ENCODE measurements around the gene TMEM119.
"Not testable (repeated sequence)": the region's sequence is repeated elsewhere in the genome, so short reads cannot be mapped to it uniquely, and the experiment has no call there.

Gene TMEM119

DNA sequence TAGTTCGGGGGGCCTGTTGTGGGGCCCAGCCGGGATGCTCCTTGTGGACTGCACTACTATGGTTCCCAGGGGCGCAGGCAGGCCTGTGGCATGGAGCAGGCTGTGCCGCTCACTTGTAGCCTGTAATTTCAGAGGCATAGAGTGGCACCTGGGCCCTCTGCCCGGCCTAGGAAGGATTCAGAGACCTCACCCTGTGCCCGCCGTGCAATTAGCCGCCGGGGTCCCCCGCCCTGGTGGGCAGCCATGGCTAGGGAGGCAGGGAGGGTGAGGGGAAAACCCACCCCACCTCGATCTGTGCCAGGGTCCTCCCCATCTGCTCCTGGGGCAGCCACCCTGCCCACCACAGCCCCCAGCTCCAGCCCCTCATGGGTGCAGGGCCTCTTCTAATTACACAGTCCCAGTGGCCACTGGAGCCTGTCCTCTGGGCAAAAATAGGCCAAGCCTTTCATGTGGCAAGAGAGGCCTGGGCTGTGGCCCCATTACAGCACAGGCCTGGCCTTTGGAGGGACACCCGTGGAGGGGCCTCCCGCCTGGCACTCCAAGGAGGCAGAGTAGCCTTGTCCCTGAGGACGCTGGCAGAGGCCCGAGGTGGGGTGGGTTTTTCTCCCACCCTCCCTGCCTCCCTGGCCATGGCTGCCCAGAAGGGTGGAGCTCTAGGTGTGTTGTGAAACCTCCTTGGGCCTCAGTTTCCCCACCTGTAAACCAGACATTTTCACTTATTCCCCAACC is 5.3 kb upstream of the TMEM119 start:
- in situ Hi-C loops (cut with HindIII; ENCODE audit: low sequenced_read_pairs): no loop called here

DNA sequence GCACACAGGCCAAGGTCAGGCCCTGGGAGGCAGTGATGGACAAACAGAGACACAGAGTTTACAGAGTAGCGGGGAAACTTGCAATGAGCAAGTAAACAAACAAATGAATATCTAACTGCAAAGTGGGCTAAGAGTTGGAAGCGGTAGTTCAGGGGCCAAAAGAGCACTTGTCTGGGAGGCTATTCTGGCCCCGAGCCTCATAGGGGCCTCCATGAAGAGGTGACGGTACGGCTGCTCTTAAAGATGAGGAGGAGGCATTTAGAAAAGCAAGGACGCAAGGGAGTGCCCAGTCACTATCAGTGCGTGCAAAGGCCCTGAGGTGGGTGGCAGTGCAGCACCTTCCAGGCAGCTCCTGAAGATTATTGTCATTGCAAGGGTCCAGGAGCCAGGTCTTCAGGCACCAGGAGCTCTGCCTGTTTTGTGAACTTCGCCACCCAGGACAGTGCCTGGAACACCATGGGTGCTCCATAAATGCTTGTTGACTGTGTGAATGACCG is 4.4 kb upstream of the TMEM119 start:
- in situ Hi-C loops (cut with HindIII; ENCODE audit: low sequenced_read_pairs): no loop called here

DNA sequence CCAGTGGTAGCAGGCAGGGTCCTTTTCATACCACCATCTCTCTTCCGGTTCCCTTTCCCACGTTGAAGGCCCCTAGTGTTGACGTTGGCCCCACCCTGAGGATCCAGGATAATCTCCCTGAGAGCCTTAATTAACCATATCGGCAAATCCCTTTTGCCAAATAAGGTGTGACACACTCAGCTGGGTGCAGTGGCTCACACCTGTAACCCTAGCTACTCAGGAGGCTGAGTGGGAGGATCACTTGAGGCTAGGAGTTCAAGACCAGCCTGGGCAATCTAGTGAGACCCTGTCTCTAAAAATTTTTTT is 2.8 kb upstream of the TMEM119 start:
- in situ Hi-C loops (cut with HindIII; ENCODE audit: low sequenced_read_pairs): no loop called here

DNA sequence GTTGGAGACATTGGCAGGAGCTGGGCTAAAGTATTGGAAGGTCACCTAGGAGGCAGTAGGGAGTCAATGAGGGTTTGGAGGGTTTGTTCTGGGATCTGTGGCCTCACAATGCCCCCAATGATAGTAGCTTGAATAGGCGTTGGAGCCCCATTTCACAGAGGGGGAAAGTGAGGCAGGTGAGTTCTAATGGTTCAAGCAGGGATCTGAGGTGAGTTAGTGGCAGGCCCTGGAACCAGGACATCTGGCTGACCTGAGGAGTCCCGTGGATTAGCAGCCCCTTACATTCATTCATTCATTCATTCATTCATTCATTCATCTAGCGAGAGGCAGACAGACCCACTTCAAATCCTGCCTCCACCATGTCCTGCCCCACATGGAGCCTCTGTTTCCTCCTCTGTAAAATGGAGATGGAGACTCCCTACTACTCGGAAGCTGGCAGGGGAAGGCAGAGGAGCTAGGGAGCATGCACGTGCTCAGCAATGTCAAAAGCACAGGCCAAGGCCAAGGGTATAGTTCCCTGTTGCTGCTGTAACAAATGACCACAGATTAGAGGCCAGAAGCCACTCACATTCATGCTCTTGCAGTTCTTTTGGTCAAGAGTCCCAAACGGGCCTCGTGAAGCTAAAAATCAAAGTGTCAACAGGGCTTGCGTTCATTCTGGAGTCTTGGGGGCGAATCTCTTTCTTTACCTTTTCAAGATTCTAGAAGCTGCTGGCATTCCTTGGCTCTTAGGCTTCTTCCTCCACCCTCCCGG is 2.2 kb upstream of the TMEM119 start:
- in situ Hi-C loops (cut with HindIII; ENCODE audit: low sequenced_read_pairs): no loop called here

DNA sequence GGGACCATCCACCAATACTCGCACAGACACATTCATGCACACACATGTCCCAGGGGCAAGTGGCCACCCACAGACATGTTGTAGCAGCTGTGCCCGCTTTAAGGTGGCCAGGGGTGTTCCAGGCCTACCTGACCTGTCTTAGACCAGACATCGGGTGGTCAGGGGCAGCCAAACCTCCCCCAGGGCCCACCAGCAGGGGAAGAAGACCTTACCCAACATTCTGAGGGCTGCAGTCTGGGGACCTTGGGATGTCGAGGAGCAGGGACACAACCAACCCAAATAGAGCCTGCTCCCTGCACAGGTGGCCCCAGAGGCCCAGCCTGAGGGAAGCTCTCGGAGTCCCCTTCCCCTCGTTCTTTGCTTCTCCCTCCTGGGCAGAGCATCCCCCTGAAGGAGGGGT is 1.7 kb upstream of the TMEM119 start:
- in situ Hi-C loops (cut with HindIII; ENCODE audit: low sequenced_read_pairs): no loop called here

DNA sequence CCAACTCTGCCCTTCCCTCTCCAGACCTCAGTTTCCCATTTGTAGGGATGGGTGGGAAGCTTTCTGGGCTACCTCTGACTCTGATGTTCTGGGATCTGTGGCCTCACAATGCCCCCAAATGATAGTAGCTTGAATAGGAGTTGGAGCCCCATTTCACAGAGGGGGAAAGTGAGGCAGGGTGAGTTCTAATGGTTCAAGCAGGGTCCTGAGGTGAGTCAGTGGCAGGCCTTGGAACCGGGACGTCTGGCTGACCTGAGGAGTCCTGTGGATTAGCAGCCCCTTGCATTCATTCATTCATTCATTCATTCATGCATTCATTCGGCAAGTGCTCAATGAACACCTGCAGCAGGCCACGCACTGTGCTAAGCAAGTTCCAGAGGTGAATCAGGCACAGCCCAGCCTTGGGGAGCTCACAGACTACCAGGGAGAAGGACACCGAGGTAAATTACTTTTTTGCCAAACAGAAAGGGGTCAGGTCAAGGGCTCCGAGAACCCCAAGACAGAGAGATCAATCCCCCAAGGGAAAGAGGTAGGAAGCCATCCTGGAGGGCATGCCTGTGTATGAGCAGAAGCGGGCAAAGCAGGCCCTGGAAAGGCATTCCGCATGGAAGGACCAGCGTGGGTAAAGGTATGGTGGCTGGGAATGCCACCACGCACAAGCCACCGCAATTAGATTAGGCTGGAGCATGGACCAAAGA is 818 bp upstream of the TMEM119 start:
- in situ Hi-C loops (cut with HindIII; ENCODE audit: low sequenced_read_pairs): no loop called here

DNA sequence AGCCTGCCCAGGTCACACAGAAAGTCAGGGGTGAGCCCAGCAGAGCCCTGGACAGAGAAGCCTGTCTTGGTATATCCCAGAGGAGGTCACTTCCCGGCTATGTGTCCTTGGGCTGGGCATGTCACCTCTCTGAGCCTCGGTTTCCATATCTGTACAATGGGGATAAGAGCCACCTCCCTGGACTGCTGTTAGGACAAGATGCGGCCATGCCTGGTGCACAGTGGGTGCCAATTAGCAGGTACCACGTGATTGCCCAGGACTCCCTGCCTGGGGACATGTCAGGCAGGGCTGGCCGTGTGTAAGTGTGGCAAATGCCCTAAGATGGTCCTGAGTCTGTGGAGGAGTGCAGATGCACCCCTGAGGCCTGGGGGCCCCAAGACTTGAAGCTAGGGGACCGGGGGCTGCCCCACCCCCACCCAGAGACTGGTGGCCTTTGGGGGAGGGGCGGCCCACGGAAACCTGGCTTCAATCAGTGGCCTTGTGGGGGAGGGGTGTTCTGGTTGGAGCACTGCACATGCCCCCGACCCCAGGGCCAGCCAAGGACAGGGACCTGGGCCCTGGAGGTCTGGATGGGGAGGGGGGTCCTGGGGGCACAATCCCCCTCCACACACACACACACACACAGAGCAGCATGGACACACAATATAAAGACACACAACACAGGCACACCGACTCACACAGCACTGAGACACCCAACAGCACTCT is 878 bp downstream of the TMEM119 start:
- in situ Hi-C loops (cut with HindIII; ENCODE audit: low sequenced_read_pairs): no loop called here

DNA sequence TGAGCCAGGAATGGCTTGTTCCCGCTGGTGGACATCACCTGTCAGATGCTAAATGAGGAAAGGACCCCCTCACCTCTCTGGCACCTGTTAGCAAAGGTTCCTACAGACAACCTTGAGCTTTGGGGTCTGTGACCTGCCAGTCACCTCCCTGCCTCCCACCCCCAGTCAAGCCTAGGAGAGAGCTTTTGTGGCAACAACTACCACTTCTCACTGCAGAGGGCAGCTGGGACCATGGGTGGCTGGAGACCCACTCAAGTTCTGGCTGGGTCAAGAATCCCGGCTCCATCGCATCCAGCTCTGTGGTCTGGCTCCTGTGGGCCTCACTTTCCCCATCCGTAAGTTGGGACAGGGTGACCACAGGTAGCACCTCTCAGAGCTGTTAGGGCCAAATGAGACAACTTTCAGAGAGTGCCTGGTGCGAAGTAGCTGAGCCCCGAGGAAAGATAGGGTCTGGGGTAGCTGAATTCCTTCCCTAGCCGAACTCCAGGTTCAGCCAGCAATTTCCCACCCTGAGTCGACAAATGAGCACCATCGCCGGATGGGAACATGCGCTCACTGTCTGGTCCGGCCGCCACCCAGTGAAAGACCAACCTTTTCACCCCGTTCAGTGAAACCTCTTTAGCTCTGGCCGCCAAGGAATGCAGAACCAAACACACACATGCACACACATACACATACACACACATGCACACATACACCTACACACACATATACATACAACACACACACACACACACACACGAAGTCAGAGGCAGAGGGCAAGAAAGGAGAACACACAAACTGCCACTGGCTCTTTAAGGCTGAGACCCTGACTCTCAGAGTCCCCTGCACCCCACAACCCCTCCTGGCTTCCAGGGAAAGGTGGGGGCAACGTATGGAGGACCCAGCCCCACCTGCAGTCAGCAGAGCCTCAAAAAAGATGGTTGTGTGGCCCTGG is 1.9 kb downstream of the TMEM119 start:
- in situ Hi-C loops (cut with HindIII; ENCODE audit: low sequenced_read_pairs): no loop called here

DNA sequence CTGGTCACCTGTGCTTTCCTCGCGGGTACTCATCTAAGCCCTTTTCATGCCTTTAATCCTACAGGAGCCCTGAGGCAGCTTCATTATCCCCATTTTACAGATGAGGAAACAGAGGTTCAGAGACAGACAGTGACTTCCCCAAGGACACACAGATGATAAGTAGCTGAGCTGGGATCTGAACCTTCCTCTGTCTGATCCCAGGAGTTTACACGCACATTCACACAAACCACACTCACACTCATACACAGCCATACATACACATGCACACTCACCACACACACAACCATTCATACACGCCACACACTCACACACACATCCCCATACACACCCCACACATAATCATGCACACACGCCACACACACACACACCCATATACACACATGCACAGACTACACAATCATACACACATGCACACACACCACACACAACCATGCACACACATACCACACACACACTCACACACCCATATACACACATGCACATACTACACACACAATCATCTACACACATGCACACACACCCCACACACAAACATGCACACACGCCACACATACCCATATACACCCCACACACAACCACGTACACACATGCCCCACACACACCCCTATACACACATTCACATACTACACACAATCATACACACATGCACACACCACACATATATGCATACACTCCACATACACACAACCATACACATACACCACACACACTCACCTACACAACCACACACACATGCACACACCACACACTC is 2.7 kb downstream of the TMEM119 start:
- in situ Hi-C loops (cut with HindIII; ENCODE audit: low sequenced_read_pairs): no loop called here

DNA sequence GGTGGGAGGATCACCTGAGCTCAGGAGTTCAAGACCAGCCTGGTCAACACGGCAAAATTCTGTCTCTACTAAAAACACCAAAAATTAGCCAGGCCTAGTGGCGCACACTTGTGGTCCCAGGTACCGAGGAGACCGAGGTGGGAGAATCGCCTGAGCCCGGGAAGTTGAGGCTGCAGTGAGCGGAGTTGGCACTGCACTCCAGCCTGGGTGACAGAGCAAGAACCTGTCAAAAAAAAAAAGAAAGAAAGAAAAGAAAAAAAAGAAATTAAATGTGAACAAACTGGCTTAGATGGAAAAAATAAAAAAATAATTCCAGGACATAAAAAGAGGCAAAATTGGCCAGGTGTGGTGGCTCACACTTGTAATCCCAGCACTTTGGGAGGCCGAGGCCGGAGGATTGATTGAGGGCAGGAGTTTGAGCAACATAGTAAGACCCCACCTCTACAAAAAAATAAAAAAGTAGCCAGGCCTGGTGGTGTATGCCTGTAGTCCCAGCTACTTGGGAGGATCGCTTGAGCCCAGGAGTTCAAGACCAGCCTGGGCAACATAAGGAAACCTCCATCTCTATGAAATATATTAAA is 3.5 kb downstream of the TMEM119 start:
- in situ Hi-C loops (cut with HindIII; ENCODE audit: low sequenced_read_pairs): no loop called here

DNA sequence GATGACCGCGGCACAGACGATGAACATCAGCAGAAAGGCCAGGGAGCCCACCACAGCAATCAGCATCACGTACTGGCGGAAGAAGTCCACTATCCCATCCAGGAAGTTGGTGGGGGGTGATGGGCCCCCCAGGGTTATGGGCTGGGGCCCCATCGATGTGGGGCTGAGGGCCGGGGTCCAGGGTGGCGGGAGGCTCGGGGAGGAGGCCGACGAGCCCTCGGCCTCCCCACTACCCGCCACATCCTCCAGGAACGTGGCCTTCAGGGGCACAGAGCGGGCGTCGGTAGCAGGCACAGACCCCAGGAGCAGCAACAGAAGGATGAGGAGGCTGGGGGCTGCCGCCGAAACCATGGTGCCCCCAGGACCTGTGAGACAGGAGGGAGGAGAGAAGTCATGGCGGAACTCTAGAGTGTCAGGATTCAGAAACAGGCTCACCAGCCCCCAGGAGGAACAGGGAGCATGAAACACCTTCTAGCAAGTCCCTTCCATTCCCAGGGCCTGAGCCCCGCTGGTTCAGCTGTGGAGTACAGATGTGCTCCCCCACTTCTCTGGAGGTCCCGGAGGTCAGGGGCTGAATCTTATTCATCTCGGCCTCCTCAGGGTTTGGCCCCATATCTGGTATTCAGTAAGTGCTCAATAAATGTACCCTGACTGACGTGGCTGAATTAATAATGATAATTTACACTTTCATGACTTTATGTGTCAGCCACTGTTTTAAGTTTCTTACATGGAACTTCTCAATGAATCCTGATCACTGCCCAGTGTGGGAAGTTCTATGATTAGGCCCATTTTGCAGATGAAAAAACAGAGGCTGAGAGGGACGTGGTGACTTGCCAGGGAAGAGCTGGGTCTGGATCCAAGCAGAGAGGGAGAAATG is 5.6 kb downstream of the TMEM119 start:
- in situ Hi-C loops (cut with HindIII; ENCODE audit: low sequenced_read_pairs): no loop called here

DNA sequence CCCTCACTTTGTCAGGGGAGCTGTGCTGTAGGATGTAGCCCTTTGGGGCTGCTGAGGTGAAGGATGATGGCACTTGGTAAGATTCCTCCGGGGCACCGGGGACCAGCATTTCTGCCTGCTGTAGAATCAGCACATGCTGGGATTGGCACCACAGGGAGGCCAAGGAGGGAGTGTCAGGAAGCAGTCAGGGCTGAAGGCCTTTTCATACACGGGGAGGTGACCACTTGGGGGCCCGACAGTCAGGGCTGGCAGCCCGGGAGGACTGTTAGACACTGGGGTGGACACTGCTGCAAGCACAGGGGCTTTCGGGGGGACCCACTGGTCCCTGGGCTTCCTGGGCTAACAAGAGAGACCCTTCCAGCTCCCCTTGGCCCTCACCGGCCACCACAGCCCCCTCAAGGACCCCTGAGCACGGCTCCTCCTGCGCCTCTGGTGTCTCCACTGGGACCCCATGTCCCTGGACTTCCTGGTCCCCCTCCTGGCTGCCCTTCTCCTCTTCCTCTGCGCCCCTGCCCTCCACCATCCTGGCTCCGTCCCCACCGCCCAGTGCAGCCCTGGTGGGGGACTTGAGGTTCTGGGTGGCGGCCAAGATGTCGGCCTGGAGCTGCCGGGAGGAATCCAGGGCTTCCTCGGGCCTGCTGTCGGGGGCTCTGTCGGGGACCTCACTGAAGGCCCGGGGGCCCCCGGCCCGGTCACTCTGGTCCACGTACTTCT is 6.5 kb downstream of the TMEM119 start:
- in situ Hi-C loops (cut with HindIII; ENCODE audit: low sequenced_read_pairs): no loop called here

DNA sequence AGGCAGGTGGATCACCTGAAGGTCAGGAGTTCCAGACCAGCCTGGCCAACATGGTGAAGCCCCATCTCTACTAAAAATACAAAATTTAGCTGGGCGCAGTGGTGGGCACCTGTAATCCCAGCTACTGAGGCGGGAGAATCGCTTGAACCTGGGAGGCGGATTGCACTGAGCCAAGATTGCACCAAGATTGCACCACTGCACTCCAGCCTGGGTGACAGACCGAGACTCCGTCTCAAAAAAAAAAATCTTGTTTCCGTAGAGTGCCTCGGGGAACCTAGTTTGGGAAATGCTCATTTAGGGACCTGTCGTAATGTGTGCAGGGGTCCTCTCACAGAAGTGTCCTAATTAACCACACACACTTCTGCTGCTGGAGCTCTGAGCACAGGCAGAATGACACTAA is 7.4 kb downstream of the TMEM119 start:
- in situ Hi-C loops (cut with HindIII; ENCODE audit: low sequenced_read_pairs): not testable (repeated sequence)

DNA sequence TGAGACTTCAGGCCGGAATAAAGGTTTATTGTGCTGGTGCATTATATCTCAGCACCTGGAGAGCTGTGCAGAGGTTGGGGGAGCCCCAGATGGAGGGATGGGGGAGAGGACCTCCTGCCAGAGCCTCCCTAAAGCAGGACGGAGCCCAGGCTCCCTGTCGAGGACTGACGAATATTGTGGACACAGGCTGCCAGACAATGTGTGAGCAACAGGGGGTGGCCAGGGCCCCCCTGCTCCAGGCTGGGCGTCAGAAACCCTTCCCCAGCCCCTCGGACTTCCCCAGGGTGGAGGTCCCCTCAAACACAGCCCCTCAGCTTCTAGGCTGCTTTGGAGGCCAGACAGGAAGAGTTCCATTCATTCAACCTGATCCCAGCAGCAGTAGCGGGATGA is 8.0 kb downstream of the TMEM119 start:
- in situ Hi-C loops (cut with HindIII; ENCODE audit: low sequenced_read_pairs): no loop called here

DNA sequence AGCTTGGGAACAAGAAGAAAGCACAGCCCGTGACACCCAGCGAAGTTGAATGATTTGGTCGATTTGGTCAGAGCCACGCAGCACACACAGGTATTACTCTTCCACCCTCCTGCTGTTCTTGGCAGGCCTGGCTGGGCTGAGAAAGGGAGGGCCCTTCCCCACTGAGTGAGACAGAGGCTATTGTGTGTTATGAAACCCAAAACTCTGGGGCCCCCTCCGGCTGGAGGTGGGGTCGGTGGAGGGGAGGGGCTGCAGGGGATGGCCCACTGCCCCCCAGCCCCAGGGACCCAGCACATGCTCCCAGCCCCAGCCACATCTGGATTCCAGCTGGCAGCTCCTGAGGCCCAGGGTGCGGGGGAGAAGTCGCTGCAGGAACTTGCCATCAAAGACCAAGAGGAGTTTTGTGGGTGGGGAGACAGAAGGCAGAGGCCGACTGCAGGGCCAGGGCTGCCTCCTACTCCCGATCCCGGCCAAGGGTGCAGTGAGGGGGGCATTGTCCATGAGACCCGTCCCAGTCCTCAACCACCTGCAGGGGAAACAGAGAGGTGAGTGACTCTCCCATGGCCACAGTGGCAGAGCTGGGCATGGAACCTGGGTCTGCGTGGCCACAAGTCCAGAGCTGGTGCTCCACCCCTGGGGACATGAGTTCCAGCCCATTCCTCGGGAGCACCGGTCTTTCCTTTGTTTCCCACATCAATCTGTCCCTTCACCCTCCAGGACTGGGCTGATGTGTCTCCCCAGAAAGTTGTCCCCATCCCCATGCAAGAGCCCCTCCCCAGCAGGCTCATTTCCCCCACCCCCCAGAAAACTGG is 8.7 kb downstream of the TMEM119 start:
- in situ Hi-C loops (cut with HindIII; ENCODE audit: low sequenced_read_pairs): no loop called here

DNA sequence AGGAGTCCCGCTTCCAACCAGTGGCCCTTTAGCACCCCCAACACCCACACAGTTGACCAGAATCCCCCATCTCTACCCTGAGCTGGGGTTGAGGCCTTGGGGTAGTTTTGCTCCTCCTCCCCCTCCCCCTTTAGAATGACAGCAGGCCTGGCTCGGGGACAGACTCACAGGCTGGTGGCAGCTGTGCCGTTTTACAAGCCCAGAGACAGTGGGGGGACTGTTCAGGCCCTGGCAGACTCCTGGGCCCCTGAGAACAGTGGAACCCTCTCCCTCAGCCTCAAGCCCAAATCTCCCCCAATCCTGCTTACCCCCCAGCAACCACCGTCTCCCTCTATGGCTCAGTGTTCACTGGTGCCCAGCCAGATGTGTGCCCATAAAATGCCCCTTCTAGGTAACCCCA is 10.1 kb downstream of the TMEM119 start:
- in situ Hi-C loops (cut with HindIII; ENCODE audit: low sequenced_read_pairs): no loop called here

DNA sequence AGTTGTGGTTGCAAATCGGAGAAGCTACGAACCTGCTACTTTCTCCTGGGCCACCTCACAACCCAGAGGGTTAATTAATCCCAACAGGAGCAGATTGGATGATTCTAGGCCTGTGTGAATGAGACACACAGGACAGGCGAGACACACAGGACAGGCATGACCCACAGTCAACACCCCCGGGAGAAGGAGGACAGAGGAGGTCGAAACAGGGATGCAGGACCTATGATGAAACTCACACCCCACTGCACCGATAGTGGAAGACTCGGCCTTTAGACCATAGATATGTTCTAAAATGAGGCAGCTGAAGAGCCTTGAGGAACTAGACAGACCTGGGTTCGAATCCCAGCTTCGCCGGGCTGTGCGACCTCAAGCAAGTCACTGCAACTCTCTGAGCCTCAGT is 11.6 kb downstream of the TMEM119 start:
- in situ Hi-C loops (cut with HindIII; ENCODE audit: low sequenced_read_pairs): no loop called here

Data from DLD1 (cell line).